SK-N-SH (cell line): Measurements from ENCODE around the gene TBC1D3B.

ENCODE experiments used
- CHD2 ChIP-seq: fragments of 150-350 bp; IDR thresholded peaks from 2 replicates; pipeline ENCODE4 v1.6.1; 2018; ENCODE audit warnings: low read length; ENCODE audit not compliant: partially characterized antibody
- CTCF ChIP-seq: fragments of 200-600 bp; sonication (generic); IDR thresholded peaks from 2 replicates; pipeline ENCODE4 v1.6.1; 2017; ENCODE audit warnings: antibody characterized with exemption, mild to moderate bottlenecking, moderate library complexity
- EZH2phosphoT487 ChIP-seq: fragments of 200-600 bp; sonication (generic); IDR thresholded peaks from 2 replicates; pipeline ENCODE4 v1.6.1; 2017; ENCODE audit warnings: low read depth, mixed run types, mild to moderate bottlenecking, antibody characterized with exemption, moderate library complexity, borderline replicate concordance
- NFIC ChIP-seq: IDR thresholded peaks from 2 replicates; pipeline ENCODE4 v1.4.0; 2012; ENCODE audit warnings: borderline replicate concordance
- TCF12 ChIP-seq: IDR thresholded peaks from 2 replicates; pipeline ENCODE4 v1.4.0; 2012
- USF1 ChIP-seq: IDR thresholded peaks from 2 replicates; pipeline ENCODE4 v1.4.0; 2012; ENCODE audit warnings: low read depth, borderline replicate concordance

GRCh38 chr17:36132421-36132831, 44.0 kb downstream of the TBC1D3B start:
- TF ChIP-seq USF1 (no peak), CHD2 (no peak), EZH2phosphoT487 (no peak), TCF12 (no peak), CTCF (no peak), NFIC (no peak)
